ENCODE measurements around the gene ALPK3. TPM values are rescaled to one million over a fixed set of nuclear protein-coding genes. Genes with fewer than 3 reads are reported as not detected.

ALPK3 gene
- total RNA-seq, 1 donor from 2014 or later: 10.8 TPM

- Mint-ChIP-seq H3K27me3 (no peaks in the 10 kb centered on the region), H3K4me3 (no peak overlapping the region), H3K27ac (no peak overlapping the region), H3K9me3 (no peaks in the 10 kb centered on the region), H3K36me3 (no peaks in the 10 kb centered on the region), H3K4me1 (ENCODE audit: unreplicated experiment) (no peaks in the 10 kb centered on the region)
- TF ChIP-seq CTCF (conservative IDR thresholded peaks at IDR 0.05): no peak
- DNase-seq (ENCODE audit: extremely low spot score, unreplicated experiment): no peak
Observed at GRCh38 chr15:84861781-84862180, 44.6 kb downstream of the ALPK3 start.

GRCh38 chr15:84862214-84862975 lies 45.2 kb downstream of the ALPK3 start:
- no peak for DNase-seq (ENCODE audit: extremely low spot score, unreplicated experiment)
- Mint-ChIP-seq H3K9me3 (no peaks in the 10 kb centered on the region), H3K4me1 (ENCODE audit: unreplicated experiment) (no peaks in the 10 kb centered on the region), H3K27ac (no peak overlapping the region), H3K27me3 (no peaks in the 10 kb centered on the region), H3K4me3 (no peak overlapping the region), H3K36me3 (no peaks in the 10 kb centered on the region)
- TF ChIP-seq CTCF (conservative IDR thresholded peaks at IDR 0.05): no peak

- Mint-ChIP-seq H3K4me1 (ENCODE audit: unreplicated experiment) (no peaks in the 10 kb centered on the region), H3K27me3 (no peaks in the 10 kb centered on the region), H3K4me3 (no peak overlapping the region), H3K9me3 (no peaks in the 10 kb centered on the region), H3K27ac (no peak overlapping the region), H3K36me3 (no peaks in the 10 kb centered on the region)
- DNase-seq (ENCODE audit: extremely low spot score, unreplicated experiment): no peak
- no peak for TF ChIP-seq CTCF (conservative IDR thresholded peaks at IDR 0.05)
Observed at GRCh38 chr15:84863565-84864443, 46.6 kb downstream of the ALPK3 start.

GRCh38 chr15:84864444-84864795 lies 47.3 kb downstream of the ALPK3 start:
- no peaks in the 10 kb centered on the region for H3K27me3 Mint-ChIP-seq
- no peak for TF ChIP-seq CTCF (conservative IDR thresholded peaks at IDR 0.05)
- no peak for DNase-seq (ENCODE audit: extremely low spot score, unreplicated experiment)
- H3K27ac Mint-ChIP-seq: no peak overlapping the region
- no peak overlapping the region for H3K4me3 Mint-ChIP-seq
- no peaks in the 10 kb centered on the region for H3K9me3 Mint-ChIP-seq
- H3K36me3 Mint-ChIP-seq: no peaks in the 10 kb centered on the region
- no peaks in the 10 kb centered on the region for H3K4me1 Mint-ChIP-seq (ENCODE audit: unreplicated experiment)

- no peak for TF ChIP-seq CTCF (conservative IDR thresholded peaks at IDR 0.05)
- no peaks in the 10 kb centered on the region for H3K27me3 Mint-ChIP-seq
- H3K9me3 Mint-ChIP-seq: no peaks in the 10 kb centered on the region
- H3K4me1 Mint-ChIP-seq (ENCODE audit: unreplicated experiment): no peaks in the 10 kb centered on the region
- no peak overlapping the region for H3K27ac Mint-ChIP-seq
- DNase-seq (ENCODE audit: extremely low spot score, unreplicated experiment): no peak
- no peak overlapping the region for H3K4me3 Mint-ChIP-seq
- H3K36me3 Mint-ChIP-seq: peaks cover 1% of the 10 kb centered on the region
Observed at GRCh38 chr15:84865074-84865569, 48.0 kb downstream of the ALPK3 start.

Data from type B pancreatic cell (in vitro differentiated cells).